K562 (cell line): ENCODE data around the gene PRKCB. TPM values are rescaled to one million over a fixed set of nuclear protein-coding genes. Genes with fewer than 3 reads are reported as not detected.

Source experiments
- ATAC-seq: fragments of 200-7000 bp; cut with Tn5 transposase; 3 replicates; pipeline ENCODE4 v1.9.1; 2020; ENCODE audit warnings: moderate library complexity
- BruUV-seq: library from RNA; stranded (reverse); fragments of 400-500 nt; replicated peaks from 2 replicates; lab custom pipeline; 2021; lab: Mats Ljungman, UMichigan
- CTCF ChIA-PET: fragments of 300-600 bp; formaldehyde crosslinking; extraction: SDS; loops from one replicate; lab custom pipeline; 2021; ENCODE audit warnings: low intra/inter-chr PET ratio; lab: Yijun Ruan, JAX
- POLR2A ChIA-PET: fragments of 300-600, 350-650 bp; sonication (Branson Sonifier 250); formaldehyde crosslinking; extraction: SDS; loops from one replicate; lab custom pipeline; 2021; ENCODE audit warnings: antibody characterized with exemption, inconsistent platforms; lab: Yijun Ruan, JAX
- DNase-seq, 4 experiments: peaks; one replicate each; pipeline versions ENCODE4 v3.0.0 to v3.0.0-alpha.2; 2011 to 2018; ENCODE audit warnings: low spot score in 3 of 4, mixed read lengths in 3 of 4; ENCODE audit errors: extremely low read depth in 1 of 4
- FAIRE-seq: peaks from 2 replicates; lab custom pipeline; 2011; peaks lifted over from hg19 to GRCh38; lab: Jason Lieb, UNC
- H2AFZ ChIP-seq: 2 replicates; pipeline ENCODE4 v1.6.0; 2011; ENCODE audit warnings: low read depth, low read length, control low read depth, inconsistent platforms
- H3K27ac ChIP-seq: fragments of 200-600 bp; 3 replicates; pipeline ENCODE4 v1.8.0; 2011; ENCODE audit warnings: low read depth, mild to moderate bottlenecking, control low read depth, inconsistent platforms, low read length, moderate library complexity, mixed read lengths; ENCODE audit errors: extremely low read depth
- H3K27me3 ChIP-seq, 2 experiments: fragments of 300-600 bp in 1 of 2; 2 replicates in 1 of 2; 3 replicates in 1 of 2; pipeline versions ENCODE4 v1.6.0 to v1.8.0; 2011; ENCODE audit warnings: inconsistent platforms in 2 of 2, low read length in 2 of 2, mild to moderate bottlenecking in 1 of 2, mixed read lengths in 1 of 2, moderate library complexity in 1 of 2; ENCODE audit not compliant: control insufficient read depth in 2 of 2, insufficient read depth in 2 of 2
- H3K36me3 ChIP-seq: fragments of 300-600 bp; 3 replicates; pipeline ENCODE4 v1.8.0; 2011; ENCODE audit warnings: mild to moderate bottlenecking, low read length, inconsistent platforms; ENCODE audit not compliant: control insufficient read depth, insufficient read depth
- H3K4me1 ChIP-seq, 2 experiments: fragments of 200-600 bp in 1 of 2; replicated peaks in 1 of 2; 2 replicates in 1 of 2; 3 replicates in 1 of 2; pipeline versions ENCODE4 v1.5.1 to v1.8.0; 2011; ENCODE audit warnings: inconsistent platforms in 2 of 2, low read length in 2 of 2, mild to moderate bottlenecking in 1 of 2, mixed read lengths in 1 of 2, moderate library complexity in 1 of 2; ENCODE audit not compliant: control insufficient read depth in 2 of 2, insufficient read depth in 2 of 2
- H3K4me2 ChIP-seq: 2 replicates; pipeline ENCODE4 v1.6.1; 2011; ENCODE audit warnings: low read length, control low read depth, inconsistent platforms, mixed read lengths; ENCODE audit not compliant: insufficient read depth
- H3K4me3 ChIP-seq: fragments of 200-600 bp; sonication (generic), shearing (Covaris generic); 2 replicates; pipeline ENCODE4 v1.5.1; 2016; ENCODE audit warnings: control low read depth, inconsistent platforms
- H3K79me2 ChIP-seq: fragments of 200-600 bp; 3 replicates; pipeline ENCODE4 v1.8.0; 2011; ENCODE audit warnings: low read length, inconsistent platforms; ENCODE audit not compliant: control insufficient read depth, insufficient read depth
- H3K9ac ChIP-seq, 2 experiments: 2 replicates each; pipeline versions ENCODE4 v1.6.0 to v1.6.1; 2011; ENCODE audit warnings: low read depth in 2 of 2, low read length in 2 of 2, control low read depth in 1 of 2, inconsistent platforms in 1 of 2, mild to moderate bottlenecking in 1 of 2, mixed read lengths in 1 of 2; ENCODE audit not compliant: insufficient read depth in 1 of 2
- H3K9me1 ChIP-seq: one replicate; pipeline ENCODE4 v1.6.0; 2011; ENCODE audit warnings: inconsistent platforms, mild to moderate bottlenecking, low read length, moderate library complexity; ENCODE audit not compliant: control insufficient read depth, insufficient read depth
- H3K9me3 ChIP-seq: replicated peaks from 2 replicates; pipeline ENCODE4 v1.5.1; 2011; ENCODE audit warnings: low read depth, low read length, inconsistent platforms; ENCODE audit not compliant: control insufficient read depth, insufficient read depth
- H4K20me1 ChIP-seq: replicated peaks from 2 replicates; pipeline ENCODE4 v1.6.1; 2011; ENCODE audit warnings: low read length, inconsistent platforms, mixed read lengths; ENCODE audit not compliant: control insufficient read depth, insufficient read depth
- MTA1 ChIP-seq: fragments of 450-650 bp; IDR thresholded peaks from 2 replicates; pipeline ENCODE4 v1.6.1; 2017; ENCODE audit warnings: borderline replicate concordance
- RBM22 ChIP-seq: fragments of 200-400 bp; formaldehyde crosslinking; IDR thresholded peaks from 2 replicates; pipeline ENCODE4 v1.6.1; 2018; ENCODE audit warnings: low read length, low read depth; ENCODE audit not compliant: poor library complexity, severe bottlenecking
- SRSF1 ChIP-seq: fragments of 200-400 bp; formaldehyde crosslinking; IDR thresholded peaks from 2 replicates; pipeline ENCODE4 v1.6.1; 2017; ENCODE audit warnings: mild to moderate bottlenecking, low read depth, low read length, moderate library complexity
- ZNF24 ChIP-seq: fragments of 450-650 bp; IDR thresholded peaks from 2 replicates; pipeline ENCODE4 v1.6.1; 2016
- WGBS: fragments of 100-300 bp; shearing (Covaris generic); methylation state at CpG from one replicate; pipeline ENCODE4 v1.1.6; 2016; ENCODE audit warnings: low coverage, mixed read lengths; ENCODE audit not compliant: insufficient coverage; ENCODE audit errors: missing lambda C conversion rate; 5-methylcytosine and 5-hydroxymethylcytosine counted together
- in situ Hi-C: fragments of 300-500 bp; cut with MboI; formaldehyde crosslinking; loops from 4 replicates; pipeline ENCODE4 v1.15.0; 2018; ENCODE audit warnings: inconsistent platforms, mixed read lengths
- intact Hi-C: fragments of 100-400 bp; cut with micrococcal nuclease; formaldehyde crosslinking; loops from 2 replicates; pipeline ENCODE4 v1.14.2; 2022
- polyA plus RNA-seq, 8 experiments: library from polyadenylated mRNA; depleted of rRNA in 4 of 8; stranded (reverse) in 5 of 8; unstranded in 3 of 8; fragments of >200 nt; fragmentation: Nextera tagmentation in 2 of 8; fragmentation: Illumina TruSeq in 1 of 8; extraction: Ambion mirVana in 2 of 8; extraction: Trizol in 1 of 8; gene quantifications; 2 replicates each; pipeline versions ENCODE4 v1.2.1 to v1.2.3, GENCODE V29; 2011 to 2014; ENCODE audit warnings: inconsistent platforms in 1 of 8, missing spikeins in 1 of 8
- total RNA-seq, 7 experiments: library from RNA; depleted of rRNA in 6 of 7; stranded (reverse); fragments of >200 nt in 6 of 7; fragmentation: Illumina TruSeq in 2 of 7; extraction: Trizol in 2 of 7; gene quantifications; 2 replicates each; pipeline versions ENCODE4 v1.2.1 to v1.2.3, GENCODE V29; 2011 to 2021; ENCODE audit warnings: low replicate concordance in 1 of 7

PRKCB gene
- total and polyA plus RNA-seq, 9 of the 15 experiments (the other 6 are each of a cell fraction or from before 2014, with no cell fraction given), result 49.9 to 276 (median 148) TPM

- ATAC-seq (no peak), DNase-seq (no peak), FAIRE-seq (no peak)
- Histone ChIP-seq H2AFZ (no peak overlapping the region), H3K9me3 (no peaks in the 10 kb centered on the region), H3K79me2 (peaks cover 36% of the 10 kb centered on the region), H3K9me1 (peaks cover 5% of the 10 kb centered on the region), H3K27ac (no peak overlapping the region), H3K4me2 (no peak overlapping the region), H4K20me1 (peaks cover 24% of the 10 kb centered on the region), H3K4me1 (peaks cover 3 to 28% of the 10 kb centered on the region in 2 experiments; a peak in 4 of 5 replicates), H3K4me3 (no peak overlapping the region), H3K36me3 (peaks cover 26% of the 10 kb centered on the region; the same call in 2 of the 3 replicates), H3K9ac (peak overlapping the region in 1 of 2 experiments; percentile 29; a peak in 1 of 4 replicates), H3K27me3 (no peaks in the 10 kb centered on the region)
- BruUV-seq, result no TSS peak
- TF ChIP-seq RBM22 (peak; percentile 75), ZNF24 (no peak)
- intact Hi-C loops, result loop anchor here (2.0 to 10.0 kb wide), 2 partner anchors 133 to 181 kb away; no protein-coding TSS in a partner anchor
- in situ Hi-C loops, result no loop called here
- ChIA-PET CTCF (interaction anchor here (0.7 kb wide), 1 partner anchor 527 kb away, joined by 5 read pairs; no protein-coding TSS in a partner anchor), POLR2A (interaction anchor here (0.6 to 1.9 kb wide), 5 partner anchors 8 to 659 kb away, joined by 3 to 14 read pairs (median 4); no protein-coding TSS in a partner anchor)
- WGBS, result 86% methylated on average over 8 of the region's 8 CpGs
Measured at GRCh38 chr16:24071666-24072360, 236.0 kb downstream of the PRKCB start.

- H3K9me3 ChIP-seq, result no peaks in the 10 kb centered on the region
- H3K4me3 ChIP-seq, result no peak overlapping the region
- H3K27me3 ChIP-seq, result no peaks in the 10 kb centered on the region
- ChIA-PET POLR2A (no interaction called here), CTCF (no interaction called here)
- no peak overlapping the region for H3K4me2 ChIP-seq
- no peak overlapping the region for H2AFZ ChIP-seq
- ATAC-seq (no peak), DNase-seq (no peak), FAIRE-seq (no peak)
- no peak overlapping the region for H3K9ac ChIP-seq
- TF ChIP-seq SRSF1 (no peak), MTA1 (no peak)
- H3K36me3 ChIP-seq, result peaks cover 36% of the 10 kb centered on the region
- WGBS, result 93% methylated on average over 8 of the region's 8 CpGs
- H3K27ac ChIP-seq, result no peak overlapping the region
- H3K79me2 ChIP-seq, result peaks cover 35% of the 10 kb centered on the region
- intact Hi-C loops (loop anchor here (10.0 kb wide), 1 partner anchor 131 kb away; no protein-coding TSS in a partner anchor), in situ Hi-C loops (no loop called here)
- peaks cover 29% of the 10 kb centered on the region for H4K20me1 ChIP-seq
- BruUV-seq, result no TSS peak
- H3K4me1 ChIP-seq, result peaks cover 3 to 28% of the 10 kb centered on the region in 2 experiments; a peak in 4 of 5 replicates
- peaks cover 5% of the 10 kb centered on the region for H3K9me1 ChIP-seq
Measured at GRCh38 chr16:24073321-24073720, 237.5 kb downstream of the PRKCB start.
